GM12865 (cell line): ENCODE data around the gene CSMD2.

Experiments used
- DNase-seq: peaks from one replicate; pipeline ENCODE4 v3.0.0; 2010; ENCODE audit warnings: low read depth
- H3K4me3 ChIP-seq: 2 replicates; pipeline ENCODE4 v1.5.1; 2011; ENCODE audit warnings: mild to moderate bottlenecking, low read depth, low read length, control low read depth
- CTCF ChIP-seq: IDR thresholded peaks from 2 replicates; pipeline ENCODE4 v1.5.1; 2011; ENCODE audit warnings: low read length, control low read depth, low read depth, inconsistent platforms; ENCODE audit not compliant: insufficient read depth; ENCODE audit errors: missing control alignments

CSMD2 gene

GRCh38 chr1:33718186-33718585, 446.8 kb downstream of the CSMD2 start:
- no peak overlapping the region for H3K4me3 ChIP-seq
- no peak for DNase-seq

GRCh38 chr1:33716976-33717688, 447.9 kb downstream of the CSMD2 start:
- H3K4me3 ChIP-seq: no peak overlapping the region
- no peak for TF ChIP-seq CTCF
- DNase-seq: no peak

More at GRCh38 chr1:33718186-33718585, 446.8 kb downstream of the CSMD2 start:
- TF ChIP-seq CTCF: no peak

- DNase-seq: no peak
- TF ChIP-seq CTCF: no peak
- no peak overlapping the region for H3K4me3 ChIP-seq
Measured at GRCh38 chr1:33715195-33715811, 449.7 kb downstream of the CSMD2 start.

GRCh38 chr1:33714421-33714820, 450.6 kb downstream of the CSMD2 start:
- DNase-seq: no peak
- no peak overlapping the region for H3K4me3 ChIP-seq
- no peak for TF ChIP-seq CTCF

GRCh38 chr1:33713058-33713877, 451.8 kb downstream of the CSMD2 start:
- TF ChIP-seq CTCF: no peak
- DNase-seq: no peak

GRCh38 chr1:33712186-33712585, 452.8 kb downstream of the CSMD2 start:
- no peak for DNase-seq
- no peak for TF ChIP-seq CTCF
- no peak overlapping the region for H3K4me3 ChIP-seq

More at GRCh38 chr1:33713058-33713877, 451.8 kb downstream of the CSMD2 start:
- no peak overlapping the region for H3K4me3 ChIP-seq
